Lower lobe of right lung (tissue), 2 donors: ENCODE data around the gene DHX38. TPM values are rescaled to one million over a fixed set of nuclear protein-coding genes. Genes with fewer than 3 reads are reported as not detected.
"Not testable (repeated sequence)": the region's sequence is repeated elsewhere in the genome, so short reads cannot be mapped to it uniquely, and the experiment has no call there.

ENCODE experiments used
- ATAC-seq, 2 donors: fragments of 200-7000 bp; cut with Tn5 transposase; one replicate each; pipeline ENCODE4 v1.9.1; 2020 to 2022; ENCODE audit warnings: mild to moderate bottlenecking in 2 of 2, moderate library complexity in 2 of 2
- DNase-seq: peaks from one replicate; pipeline ENCODE4 v3.0.0-alpha.2; 2020
- H3K27ac ChIP-seq: fragments of 200-600 bp; one replicate; pipeline ENCODE4 v1.8.0; 2022
- H3K27me3 ChIP-seq: fragments of 200-600 bp; one replicate; pipeline ENCODE4 v1.8.0; 2022; ENCODE audit warnings: low read depth
- H3K36me3 ChIP-seq: fragments of 200-600 bp; one replicate; pipeline ENCODE4 v1.8.0; 2022; ENCODE audit warnings: mild to moderate bottlenecking
- H3K4me1 ChIP-seq: fragments of 200-600 bp; one replicate; pipeline ENCODE4 v1.8.0; 2022
- H3K4me3 ChIP-seq: fragments of 200-600 bp; one replicate; pipeline ENCODE4 v1.8.0; 2022; ENCODE audit warnings: mild to moderate bottlenecking
- H3K9me3 ChIP-seq: fragments of 200-600 bp; one replicate; pipeline ENCODE4 v1.8.0; 2022
- intact Hi-C: fragments of 100-400 bp; cut with DNase I; formaldehyde crosslinking; loops from one replicate; pipeline ENCODE4 v1.11.0; 2022
- total RNA-seq: library from RNA; stranded (reverse); fragmentation: NEBNext Ultra II Directional; extraction: Animal tissue kit (Norgen Biotek cat#: 25700); gene quantifications from one replicate; pipeline ENCODE4 v1.2.1, GENCODE V29; 2021
- TF ChIP-seq, protein P1 (sequence below): fragments of 200-600 bp; IDR thresholded peaks from one replicate; pipeline ENCODE4 v1.8.0; 2022; ENCODE audit warnings: antibody characterized with exemption, mild to moderate bottlenecking
- donor health status: DM: no; HTN: yes; CAD: no; lungs with severe emphysema.

DHX38 gene
- total RNA-seq, 1 donor from 2014 or later, result 52.5 TPM

DNA sequence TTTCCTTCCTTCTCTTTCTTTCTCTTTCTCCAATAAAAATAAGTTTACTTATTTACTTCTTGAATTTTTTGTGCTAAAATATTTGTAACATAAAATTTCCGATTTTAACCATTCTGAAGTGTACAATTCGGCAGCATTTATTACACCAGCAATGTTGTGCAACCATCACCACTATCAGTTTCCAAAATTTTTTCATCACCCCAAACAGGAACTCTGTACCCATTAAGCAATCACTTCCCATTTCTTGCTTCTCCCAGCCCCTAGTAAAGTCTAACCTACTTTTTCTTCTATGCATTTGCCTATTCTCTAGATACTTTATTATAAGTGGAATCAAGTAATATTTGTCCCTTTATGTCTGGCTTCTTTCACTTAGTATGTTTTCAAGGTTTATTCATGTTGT, 41.8 kb upstream of the DHX38 start:
- peaks cover 17% of the 10 kb centered on the region for H3K4me1 ChIP-seq
- no peaks in the 10 kb centered on the region for H3K27me3 ChIP-seq
- H3K9me3 ChIP-seq, result peaks cover 12% of the 10 kb centered on the region
- no peak for DNase-seq
- H3K27ac ChIP-seq, result no peak overlapping the region
- TF ChIP-seq, protein P1, sequence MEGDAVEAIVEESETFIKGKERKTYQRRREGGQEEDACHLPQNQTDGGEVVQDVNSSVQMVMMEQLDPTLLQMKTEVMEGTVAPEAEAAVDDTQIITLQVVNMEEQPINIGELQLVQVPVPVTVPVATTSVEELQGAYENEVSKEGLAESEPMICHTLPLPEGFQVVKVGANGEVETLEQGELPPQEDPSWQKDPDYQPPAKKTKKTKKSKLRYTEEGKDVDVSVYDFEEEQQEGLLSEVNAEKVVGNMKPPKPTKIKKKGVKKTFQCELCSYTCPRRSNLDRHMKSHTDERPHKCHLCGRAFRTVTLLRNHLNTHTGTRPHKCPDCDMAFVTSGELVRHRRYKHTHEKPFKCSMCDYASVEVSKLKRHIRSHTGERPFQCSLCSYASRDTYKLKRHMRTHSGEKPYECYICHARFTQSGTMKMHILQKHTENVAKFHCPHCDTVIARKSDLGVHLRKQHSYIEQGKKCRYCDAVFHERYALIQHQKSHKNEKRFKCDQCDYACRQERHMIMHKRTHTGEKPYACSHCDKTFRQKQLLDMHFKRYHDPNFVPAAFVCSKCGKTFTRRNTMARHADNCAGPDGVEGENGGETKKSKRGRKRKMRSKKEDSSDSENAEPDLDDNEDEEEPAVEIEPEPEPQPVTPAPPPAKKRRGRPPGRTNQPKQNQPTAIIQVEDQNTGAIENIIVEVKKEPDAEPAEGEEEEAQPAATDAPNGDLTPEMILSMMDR, result no peak
- intact Hi-C loops, result no loop called here
- H3K36me3 ChIP-seq, result no peaks in the 10 kb centered on the region
- H3K4me3 ChIP-seq, result no peak overlapping the region
- peak in 1 of 2 donors; percentile 59 for ATAC-seq

DNA sequence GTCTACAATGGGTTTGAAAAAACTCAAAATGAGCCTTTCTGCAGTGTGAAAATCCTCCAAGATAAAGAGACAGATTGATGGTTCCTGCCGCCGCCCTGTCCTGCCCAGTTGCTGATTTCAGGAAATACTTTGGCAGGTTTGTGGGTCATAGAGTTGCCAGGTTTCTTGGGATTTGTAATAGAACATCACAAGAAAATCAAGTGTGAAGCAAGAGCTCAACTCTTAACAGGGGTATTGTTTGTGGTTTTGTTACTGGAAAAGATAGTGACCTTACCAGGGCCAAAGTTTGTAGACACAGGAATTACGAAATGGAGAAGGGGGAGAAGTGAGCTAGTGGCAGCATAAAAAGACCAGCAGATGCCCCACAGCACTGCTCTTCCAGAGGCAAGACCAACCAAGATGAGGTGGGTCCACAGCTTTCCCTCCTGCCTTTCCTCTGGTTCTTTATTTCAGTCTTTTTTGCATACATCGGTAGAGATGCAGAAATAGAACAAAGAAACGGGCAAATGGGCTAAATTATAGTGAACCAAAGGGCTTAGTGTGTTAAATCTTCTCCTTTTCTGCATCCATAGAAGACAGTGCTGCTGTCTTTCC, 39.3 kb upstream of the DHX38 start, which contains the start of gene HP:
Gene HP, plus strand, starts transcription at position 252 of the 594 bp plus-strand sequence. Its CDS starts 148 bp downstream, at position 400.
- intact Hi-C loops, H3K4me3 ChIP-seq, H3K36me3 ChIP-seq, H3K27ac ChIP-seq, H3K27me3 ChIP-seq, DNase-seq, H3K9me3 ChIP-seq: not testable (repeated sequence)
- ATAC-seq, result peak in 1 of 2 donors; percentile 15
- peaks cover 17% of the 10 kb centered on the region for H3K4me1 ChIP-seq

DNA sequence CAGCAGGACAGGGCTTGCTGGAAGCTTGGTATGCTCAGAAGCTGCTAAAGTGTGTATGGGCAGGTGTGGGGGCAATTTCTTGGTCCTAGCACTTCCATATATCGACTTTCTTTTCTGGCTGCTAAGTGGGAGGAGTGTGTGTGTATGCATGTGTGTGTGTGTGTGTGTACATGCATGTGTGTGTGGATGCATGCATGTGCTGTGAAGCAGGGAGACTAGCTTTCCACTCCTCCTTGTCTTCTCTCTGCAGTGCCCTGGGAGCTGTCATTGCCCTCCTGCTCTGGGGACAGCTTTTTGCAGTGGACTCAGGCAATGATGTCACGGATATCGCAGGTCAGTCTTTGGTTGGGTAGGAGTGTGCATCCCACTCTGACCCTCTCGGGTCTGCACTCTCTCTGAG, 37.7 kb upstream of the DHX38 start:
- Histone ChIP-seq H3K27ac (no peak overlapping the region), H3K4me1 (peaks cover 11% of the 10 kb centered on the region), H3K27me3 (no peaks in the 10 kb centered on the region), H3K9me3 (no peaks in the 10 kb centered on the region), H3K4me3 (no peak overlapping the region), H3K36me3 (no peaks in the 10 kb centered on the region)
- TF ChIP-seq, protein P1, result no peak
- ATAC-seq, result no peak
- no peak for DNase-seq
- intact Hi-C loops, result no loop called here

DNA sequence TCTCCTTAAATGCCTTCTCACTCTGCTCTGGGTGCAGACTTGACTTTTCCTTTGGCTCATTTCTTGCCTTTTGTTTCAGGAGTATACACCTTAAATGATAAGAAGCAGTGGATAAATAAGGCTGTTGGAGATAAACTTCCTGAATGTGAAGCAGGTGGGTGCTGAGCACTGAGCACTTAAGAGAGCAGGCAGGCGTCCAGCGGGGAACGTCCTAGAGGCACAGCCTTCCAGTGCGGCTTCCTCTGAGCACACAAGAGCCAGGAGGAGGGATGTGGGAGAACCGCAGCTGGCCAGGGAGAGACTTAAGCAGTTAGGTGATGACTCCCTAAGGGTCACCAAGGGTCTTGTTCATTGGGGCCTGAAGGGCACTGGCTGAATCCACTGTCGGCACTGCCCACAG, 36.3 kb upstream of the DHX38 start:
- ATAC-seq, result peak; percentile 43 to 72
- H3K4me1 ChIP-seq, H3K9me3 ChIP-seq, intact Hi-C loops, H3K4me3 ChIP-seq, H3K27ac ChIP-seq, DNase-seq, H3K36me3 ChIP-seq, H3K27me3 ChIP-seq: not testable (repeated sequence)

DNA sequence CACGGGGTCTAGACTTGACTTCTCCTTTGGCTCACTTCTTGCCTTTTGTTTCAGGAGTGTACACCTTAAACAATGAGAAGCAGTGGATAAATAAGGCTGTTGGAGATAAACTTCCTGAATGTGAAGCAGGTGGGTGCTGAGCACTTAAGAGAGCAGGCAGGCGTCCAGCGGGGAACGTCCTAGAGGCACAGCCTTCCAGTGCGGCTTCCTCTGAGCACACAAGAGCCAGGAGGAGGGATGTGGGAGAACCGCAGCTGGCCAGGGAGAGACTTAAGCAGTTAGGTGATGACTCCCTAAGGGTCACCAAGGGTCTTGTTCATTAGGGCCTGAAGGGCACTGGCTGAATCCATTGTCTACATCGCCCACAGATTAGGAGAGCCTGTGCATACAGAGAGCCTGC, 34.6 kb upstream of the DHX38 start:
- intact Hi-C loops, H3K4me1 ChIP-seq, H3K27me3 ChIP-seq, H3K36me3 ChIP-seq, H3K9me3 ChIP-seq, H3K4me3 ChIP-seq, H3K27ac ChIP-seq, DNase-seq: not testable (repeated sequence)
- ATAC-seq, result peak; percentile 60 to 73

DNA sequence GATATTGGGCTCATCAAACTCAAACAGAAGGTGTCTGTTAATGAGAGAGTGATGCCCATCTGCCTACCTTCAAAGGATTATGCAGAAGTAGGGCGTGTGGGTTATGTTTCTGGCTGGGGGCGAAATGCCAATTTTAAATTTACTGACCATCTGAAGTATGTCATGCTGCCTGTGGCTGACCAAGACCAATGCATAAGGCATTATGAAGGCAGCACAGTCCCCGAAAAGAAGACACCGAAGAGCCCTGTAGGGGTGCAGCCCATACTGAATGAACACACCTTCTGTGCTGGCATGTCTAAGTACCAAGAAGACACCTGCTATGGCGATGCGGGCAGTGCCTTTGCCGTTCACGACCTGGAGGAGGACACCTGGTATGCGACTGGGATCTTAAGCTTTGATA, 33.2 kb upstream of the DHX38 start:
- no peaks in the 10 kb centered on the region for H3K9me3 ChIP-seq
- DNase-seq (no peak), ATAC-seq (peak in 1 of 2 donors; percentile 12)
- no peak overlapping the region for H3K27ac ChIP-seq
- H3K36me3 ChIP-seq, result no peaks in the 10 kb centered on the region
- TF ChIP-seq, protein P1, result no peak
- H3K27me3 ChIP-seq, result no peaks in the 10 kb centered on the region
- H3K4me3 ChIP-seq, result no peak overlapping the region
- H3K4me1 ChIP-seq, result no peaks in the 10 kb centered on the region
- intact Hi-C loops, result no loop called here

DNA sequence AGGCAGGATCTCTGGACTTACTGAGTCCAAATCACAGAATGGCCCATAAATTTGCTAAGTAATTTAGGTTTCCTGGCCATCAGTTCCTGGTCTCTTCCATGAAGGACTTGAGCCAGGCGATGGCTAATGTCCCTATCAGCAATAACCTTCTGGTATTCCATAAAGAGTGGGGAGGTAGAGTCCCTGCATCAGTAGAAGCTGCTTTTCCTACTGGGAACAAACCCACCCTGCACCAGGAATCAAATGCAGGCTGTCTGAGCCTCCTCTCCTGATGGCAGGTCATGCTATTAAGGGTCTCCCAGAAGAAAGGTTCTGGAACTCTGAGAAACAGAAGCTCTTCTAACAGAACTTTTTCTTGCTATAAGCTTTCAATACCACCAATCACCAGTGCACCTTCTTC, 32.1 kb upstream of the DHX38 start:
- no peak for ATAC-seq
- no peaks in the 10 kb centered on the region for H3K4me1 ChIP-seq
- intact Hi-C loops, result no loop called here
- no peaks in the 10 kb centered on the region for H3K36me3 ChIP-seq
- no peak overlapping the region for H3K4me3 ChIP-seq
- H3K9me3 ChIP-seq, result no peaks in the 10 kb centered on the region
- H3K27ac ChIP-seq, result no peak overlapping the region
- no peaks in the 10 kb centered on the region for H3K27me3 ChIP-seq
- TF ChIP-seq, protein P1, result no peak
- no peak for DNase-seq
